Measurements from ENCODE around the gene RPUSD3. TPM values are rescaled to one million over a fixed set of nuclear protein-coding genes. Genes with fewer than 3 reads are reported as not detected.

The RPUSD3 gene
- total and polyA plus RNA-seq, 2 of the 4 experiments (the other 2 are of a cell fraction), result 30.3 to 49.4 TPM

- Histone ChIP-seq H3K4me3 (ENCODE audit: insufficient read depth, low read depth, low read length) (peak within 1 kb of the TSS; percentile 46), H3K27me3 (ENCODE audit: control insufficient read depth, insufficient read depth, low read length) (no peaks in the 10 kb centered on the region), H3K23ac (ENCODE audit: low read depth, low read length) (peak within 1 kb of the TSS; percentile 81), H2BK15ac (ENCODE audit: low read depth, low read length) (no peak within 1 kb of the TSS; the same call in 2 of the 3 replicates), H3K79me1 (ENCODE audit: low read depth in 1 of 2, low read length in 2 of 2) (peaks cover 0 to 14% of the 10 kb centered on the region in 2 experiments; a peak in 3 of 4 replicates), H3K56ac (ENCODE audit: extremely low read depth, insufficient read depth, low read length) (peak within 1 kb of the TSS; percentile 50; the same call in 1 of the 2 replicates), H2BK20ac (ENCODE audit: low read depth, low read length) (no peak within 1 kb of the TSS), H3K27ac (ENCODE audit: insufficient read depth, low read length) (peak within 1 kb of the TSS; percentile 43), H3K9me1 (ENCODE audit: insufficient read depth, low read length) (peaks cover 4% of the 10 kb centered on the region), H3K14ac (replicated peaks; ENCODE audit: low read depth, low read length) (peak within 1 kb of the TSS; percentile 68), H3K9ac (ENCODE audit: low read depth, low read length) (peak within 1 kb of the TSS; percentile 71), H2AK5ac (ENCODE audit: low read depth, low read length) (peak within 1 kb of the TSS; percentile 79), H3K4ac (ENCODE audit: low read depth, low read length) (peak within 1 kb of the TSS; percentile 81), H4K20me1 (ENCODE audit: insufficient read depth, low read length) (peaks cover 11% of the 10 kb centered on the region), H4K5ac (ENCODE audit: low read depth, low read length) (peak within 1 kb of the TSS; percentile 59), H3K4me1 (ENCODE audit: control insufficient read depth, insufficient read depth, low read length) (peaks cover 7% of the 10 kb centered on the region), H2BK5ac (ENCODE audit: low read depth, low read length, poor library complexity, severe bottlenecking) (peak within 1 kb of the TSS; percentile 9), H3K9me3 (ENCODE audit: control insufficient read depth, insufficient read depth, low read length) (no peaks in the 10 kb centered on the region), H4K91ac (ENCODE audit: insufficient read depth, low read depth, low read length) (peak within 1 kb of the TSS; percentile 66), H3K4me2 (ENCODE audit: low read depth, low read length) (peak within 1 kb of the TSS; percentile 75), H2BK120ac (ENCODE audit: low read depth, low read length) (peak within 1 kb of the TSS; percentile 51), H3K36me3 (ENCODE audit: control insufficient read depth, insufficient read depth, low read length) (peaks cover 29% of the 10 kb centered on the region), H2AFZ (replicated peaks; ENCODE audit: low read length, poor library complexity) (peak within 1 kb of the TSS; percentile 87), H2AK9ac (replicated peaks; ENCODE audit: low read depth, low read length, poor library complexity) (peak within 1 kb of the TSS; percentile 95), H4K8ac (ENCODE audit: low read depth in 2 of 2, low read length in 2 of 2) (peak within 1 kb of the TSS; percentile 72 to 93), H3K18ac (ENCODE audit: low read depth, low read length) (peak within 1 kb of the TSS; percentile 18; the same call in 1 of the 2 replicates)
- dilution Hi-C loops (cut with HindIII; ENCODE audit: low sequenced_read_pairs, unreplicated experiment) (no loop called here), in situ Hi-C loops (cut with MboI; ENCODE audit: low sequenced_read_pairs) (no loop called here), intact Hi-C loops (cut with micrococcal nuclease) (no loop called here)
- CTCF ChIA-PET, result no interaction called here
- peak; percentile 36 for DNase-seq
- POLR2A ChIA-PET (ENCODE audit: unreplicated experiment), result no interaction called here
- TF ChIP-seq MXI1 (IDR thresholded peaks at IDR 0.05; ENCODE audit: borderline replicate concordance, low read depth, low read length) (0 out of 2 replicates have a peak, but pooled peaks have one; percentile 31), FOS (IDR thresholded peaks at IDR 0.05; ENCODE audit: low read depth, low read length) (no peak), POLR2A (IDR thresholded peaks at IDR 0.05; ENCODE audit: low read depth, low read length) (no peak; the same call in none of the 2 replicates), RFX5 (IDR thresholded peaks at IDR 0.05; ENCODE audit: low read depth, low read length) (no peak), MAZ (IDR thresholded peaks at IDR 0.05; ENCODE audit: borderline replicate concordance, low read depth, low read length) (peak; percentile 43; the same call in 1 of the 2 replicates)
- 3% methylated on average over 35 of the region's 76 CpGs; no CpG with 5 or more reads in 1 of the 2 experiments for WGBS, 2 experiments (ENCODE audit: extremely low coverage in 2 of 2, insufficient read length in 1 of 2)
- peak; percentile 82 for ATAC-seq (ENCODE audit: low read depth)
- BruUV-seq (replicated peaks), result no TSS peak
Observed at GRCh38 chr3:9809615-9810432, 34.0 kb downstream of the RPUSD3 start, which contains the start of gene TTLL3. Gene TTLL3 (plus strand): TSS chr3:9810262. CDS start chr3:9810662, 400 bp downstream.
